Fibroblast of mammary gland (primary cell): Measurements from ENCODE around the gene KATNAL2.
"Not testable (repeated sequence)": the region's sequence is repeated elsewhere in the genome, so short reads cannot be mapped to it uniquely, and the experiment has no call there.

Source experiments
- DNase-seq: peaks from one replicate; pipeline ENCODE4 v3.0.0-alpha.2; 2010; ENCODE audit warnings: low read depth
- H3K4me3 ChIP-seq: 2 replicates; pipeline ENCODE4 v1.5.1; 2011; ENCODE audit warnings: low read depth, mild to moderate bottlenecking, low read length, moderate library complexity; ENCODE audit not compliant: control insufficient read depth
- CTCF ChIP-seq: conservative IDR thresholded peaks from 2 replicates; pipeline ENCODE4 v1.5.1; 2011; ENCODE audit warnings: low read depth, low read length, inconsistent platforms; ENCODE audit not compliant: control insufficient read depth, insufficient read depth

KATNAL2 gene

DNA sequence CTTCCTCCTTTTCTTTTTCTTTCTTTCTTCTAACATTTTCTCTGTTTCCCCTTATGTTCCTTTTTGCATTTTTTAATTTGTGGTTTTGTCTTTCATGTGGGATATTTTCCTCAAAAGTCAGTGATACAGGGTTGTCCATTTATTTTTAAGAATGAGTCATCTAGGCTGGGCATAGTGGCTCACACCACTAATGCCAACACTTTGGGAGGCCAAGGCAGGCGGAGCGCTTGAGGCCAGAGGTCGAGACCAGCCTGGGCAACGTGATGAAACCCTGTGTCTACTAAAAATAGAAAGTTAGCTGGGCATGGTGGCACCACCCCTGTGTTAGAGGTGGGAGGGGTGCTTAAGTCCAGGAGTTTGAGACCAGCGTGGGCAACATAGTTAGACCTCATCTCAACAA is 35.8 kb downstream of the KATNAL2 start:
- H3K4me3 ChIP-seq, result no peak overlapping the region
- no peak for TF ChIP-seq CTCF
- DNase-seq, result no peak

DNA sequence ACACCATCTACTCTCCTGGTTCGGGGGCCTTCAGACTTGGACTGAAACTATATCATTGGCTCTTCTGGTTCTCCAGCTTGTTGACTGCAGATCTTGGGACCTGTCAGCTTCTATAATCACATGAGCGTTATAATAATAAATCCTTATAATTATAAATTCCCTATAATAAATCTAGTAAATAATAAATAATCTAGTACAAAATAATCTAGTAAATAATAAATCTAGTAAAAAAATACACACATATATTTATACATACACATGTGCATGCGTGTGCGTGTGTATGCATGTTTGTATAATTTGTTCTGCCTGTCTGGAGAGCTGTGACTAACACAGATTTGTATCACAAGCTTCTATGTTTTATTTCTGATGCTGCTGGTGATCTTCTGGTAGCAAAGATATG is 40.8 kb downstream of the KATNAL2 start:
- no peak overlapping the region for H3K4me3 ChIP-seq
- no peak for DNase-seq
- no peak for TF ChIP-seq CTCF

DNA sequence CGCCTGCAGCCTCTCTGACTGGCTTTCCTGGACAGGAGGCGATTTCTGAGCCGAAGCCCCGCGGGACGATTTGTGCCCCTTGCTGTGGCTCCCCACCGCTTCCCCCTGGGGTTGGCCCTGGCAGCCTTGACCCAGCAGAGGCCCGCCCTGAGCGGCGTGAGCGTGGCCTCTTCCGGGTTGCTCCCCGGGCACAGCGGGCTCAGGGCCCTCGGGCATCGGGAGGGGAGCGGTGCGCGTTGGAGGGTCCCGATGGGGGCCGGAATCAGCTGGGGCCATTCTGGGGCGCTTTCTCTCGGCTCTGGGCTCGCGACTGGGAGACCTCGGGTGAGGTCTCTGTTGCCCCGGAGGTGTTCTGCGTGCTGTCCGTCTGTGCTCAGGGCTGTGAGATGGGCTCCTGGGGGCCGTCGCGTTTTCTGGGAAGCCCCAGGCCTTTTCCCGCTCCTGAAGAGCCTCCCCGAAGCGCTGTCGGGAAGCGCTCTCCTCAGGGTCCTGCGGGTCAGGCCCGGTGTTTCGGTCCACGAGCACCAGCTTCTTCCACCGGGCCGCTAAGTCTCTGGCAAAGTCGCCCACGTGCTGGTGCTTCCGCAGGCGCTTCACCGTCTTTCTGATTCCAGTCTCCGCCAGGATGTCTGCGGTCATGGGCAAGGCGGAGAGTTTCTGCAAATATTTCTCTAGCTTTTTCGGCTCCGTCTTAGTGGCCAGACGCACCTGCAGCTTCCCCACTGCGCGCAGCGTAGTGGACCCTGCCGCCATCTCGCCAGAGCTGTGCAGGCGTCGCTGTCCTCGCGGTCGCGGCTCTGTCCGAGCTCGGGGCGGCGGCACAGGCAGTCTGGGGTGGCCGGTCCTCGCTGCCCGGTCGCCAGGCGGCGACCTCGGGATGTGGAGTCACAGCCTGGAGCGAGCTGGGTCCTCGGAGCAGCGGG is 46.5 kb downstream of the KATNAL2 start:
- not testable (repeated sequence) for H3K4me3 ChIP-seq, DNase-seq

DNA sequence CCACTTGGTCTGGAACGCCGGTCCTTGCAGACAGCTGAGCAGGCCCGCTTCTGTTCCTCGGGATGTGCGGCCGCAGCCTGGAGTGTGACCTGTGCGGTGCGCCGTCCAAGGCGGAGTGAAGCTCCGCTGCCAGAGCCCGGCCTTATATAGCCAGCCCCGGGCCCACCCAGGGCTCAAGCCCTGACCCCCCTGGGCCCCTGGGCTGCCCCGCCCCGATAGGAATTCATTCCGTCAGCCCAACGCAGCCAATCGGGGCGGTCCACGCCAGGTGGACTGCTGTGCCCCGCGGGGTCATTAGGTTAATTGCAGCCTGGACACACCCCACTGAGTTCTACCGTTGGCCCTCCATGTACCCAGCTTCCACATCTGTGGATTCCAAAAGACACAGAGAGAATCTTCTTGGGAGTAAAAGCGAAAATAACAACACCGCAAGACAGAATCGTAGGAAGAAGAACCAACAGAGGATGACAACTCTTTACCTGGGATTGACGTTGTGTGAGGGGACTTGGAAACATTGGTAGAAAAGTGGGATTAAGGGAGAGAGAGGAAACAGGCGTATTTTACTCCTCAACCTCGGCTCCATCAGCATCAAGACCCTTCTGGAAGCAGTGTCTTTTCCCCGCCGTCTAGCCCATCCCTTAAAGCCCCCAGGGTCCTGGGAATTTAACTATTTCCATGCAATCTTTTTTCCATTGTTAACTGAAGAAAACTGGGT is 47.3 kb downstream of the KATNAL2 start:
- not testable (repeated sequence) for DNase-seq, H3K4me3 ChIP-seq

DNA sequence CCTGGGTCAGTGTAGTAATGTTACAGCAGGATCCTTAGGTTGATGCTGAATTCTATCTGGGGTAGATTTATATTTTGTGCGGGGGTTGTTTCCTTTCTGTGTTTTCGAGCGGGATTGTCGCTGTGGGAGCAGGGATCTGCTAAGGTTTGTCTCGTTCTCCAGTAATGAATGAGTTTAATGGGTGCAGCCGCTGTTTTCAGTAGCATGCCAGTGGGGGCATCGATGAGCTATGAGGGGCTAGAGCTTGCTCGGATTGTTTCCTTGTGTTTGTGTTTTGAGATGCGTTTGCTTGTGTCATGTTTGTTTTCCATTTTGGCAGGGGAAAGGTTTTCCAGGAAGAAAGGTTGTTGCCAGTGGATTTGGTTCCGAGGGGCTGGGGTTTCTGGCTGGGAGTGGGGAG is 48.9 kb downstream of the KATNAL2 start:
- H3K4me3 ChIP-seq, DNase-seq: not testable (repeated sequence)

GRCh38 chr18:46969551-46969950 is 52.1 kb downstream of the KATNAL2 start:
- H3K4me3 ChIP-seq, result not testable (repeated sequence)

GRCh38 chr18:47019870-47020269 is 102.5 kb downstream of the KATNAL2 start:
- DNase-seq, H3K4me3 ChIP-seq: not testable (repeated sequence)

More at GRCh38 chr18:46969551-46969950, 52.1 kb downstream of the KATNAL2 start:
- not testable (repeated sequence) for DNase-seq

DNA sequence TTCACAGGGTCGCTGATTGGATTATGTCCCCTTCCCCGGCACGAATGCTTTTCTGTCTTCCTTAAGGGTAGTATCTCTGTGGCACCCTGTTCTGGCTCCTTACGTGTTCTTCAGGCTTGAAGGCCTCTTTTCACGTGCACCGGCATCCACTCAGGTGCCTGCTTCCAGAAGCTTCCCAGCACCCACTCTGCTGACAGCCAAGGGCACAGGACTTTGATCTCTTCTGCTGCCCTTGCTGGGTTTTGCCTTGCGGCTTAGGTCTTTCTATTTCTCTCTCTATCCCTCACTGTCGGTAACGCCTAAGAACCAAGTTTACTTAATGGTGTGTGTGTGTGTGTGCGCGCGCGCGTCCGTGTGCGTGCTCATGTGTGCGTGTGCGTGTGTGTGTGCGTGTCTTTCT is 103.4 kb downstream of the KATNAL2 start:
- DNase-seq, H3K4me3 ChIP-seq: not testable (repeated sequence)

DNA sequence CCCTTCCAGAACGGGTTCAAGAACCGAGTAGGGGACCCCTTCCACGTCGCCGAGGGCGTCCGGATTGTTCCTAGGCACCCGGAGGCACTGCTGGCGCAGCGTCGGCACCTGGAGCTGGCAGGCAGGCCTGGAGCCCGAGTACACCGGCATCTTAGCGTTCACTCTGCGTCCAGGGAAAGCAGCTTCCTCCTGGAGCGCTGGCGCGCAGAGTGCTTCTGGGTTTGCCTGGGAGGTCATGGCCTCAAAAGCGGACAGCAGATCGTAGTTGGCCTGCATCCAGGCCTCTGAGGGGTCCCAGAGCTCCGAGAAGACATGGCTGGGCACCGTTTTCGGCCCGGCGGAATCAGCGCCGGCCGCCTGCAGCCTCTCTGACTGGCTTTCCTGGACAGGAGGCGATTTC is 105.4 kb downstream of the KATNAL2 start:
- H3K4me3 ChIP-seq, DNase-seq: not testable (repeated sequence)

GRCh38 chr18:47023769-47024465 is 106.5 kb downstream of the KATNAL2 start:
- not testable (repeated sequence) for DNase-seq, H3K4me3 ChIP-seq

- H3K4me3 ChIP-seq, result not testable (repeated sequence)
These were observed 108.3 kb downstream of the KATNAL2 start for GRCh38 chr18:47025557-47026174.

GRCh38 chr18:47028738-47029137 is 111.3 kb downstream of the KATNAL2 start:
- H3K4me3 ChIP-seq, result not testable (repeated sequence)

More at GRCh38 chr18:47025557-47026174, 108.3 kb downstream of the KATNAL2 start:
- DNase-seq, result not testable (repeated sequence)

GRCh38 chr18:47029684-47030353 is 112.4 kb downstream of the KATNAL2 start:
- H3K4me3 ChIP-seq, result not testable (repeated sequence)

More at GRCh38 chr18:47028738-47029137, 111.3 kb downstream of the KATNAL2 start:
- DNase-seq, result not testable (repeated sequence)

GRCh38 chr18:47030887-47031286 is 113.5 kb downstream of the KATNAL2 start:
- H3K4me3 ChIP-seq, DNase-seq: not testable (repeated sequence)

More at GRCh38 chr18:47029684-47030353, 112.4 kb downstream of the KATNAL2 start:
- DNase-seq, result not testable (repeated sequence)
